HG03439 (cell line): ENCODE data around the gene PRPF38A.
A peak's percentile ranks its signal among the peaks of the same experiment; 100 is the strongest.
"Not testable (repeated sequence)": the region's sequence is repeated elsewhere in the genome, so short reads cannot be mapped to it uniquely, and the experiment has no call there.

ENCODE experiments used
- ATAC-seq: cut with Tn5 transposase; IDR thresholded peaks from one replicate; pipeline ENCODE4 v1.9.1; 2021; ENCODE audit warnings: mild to moderate bottlenecking, moderate library complexity; ENCODE audit not compliant: unreplicated experiment

The PRPF38A gene

GRCh38 chr1:52404116-52404974, at the start of gene PRPF38A, which contains the start of gene ORC1:
TSS of gene PRPF38A (plus strand) at chr1:52404602. CDS start at chr1:52404750, 148 bp downstream.
TSS of gene ORC1 (minus strand) at chr1:52404423. CDS start at chr1:52402223, 2,200 bp downstream.
- peak; percentile 84 for ATAC-seq

- no peak for ATAC-seq
These were observed 49.0 kb upstream of the PRPF38A start for GRCh38 chr1:52355436-52355835.

DNA sequence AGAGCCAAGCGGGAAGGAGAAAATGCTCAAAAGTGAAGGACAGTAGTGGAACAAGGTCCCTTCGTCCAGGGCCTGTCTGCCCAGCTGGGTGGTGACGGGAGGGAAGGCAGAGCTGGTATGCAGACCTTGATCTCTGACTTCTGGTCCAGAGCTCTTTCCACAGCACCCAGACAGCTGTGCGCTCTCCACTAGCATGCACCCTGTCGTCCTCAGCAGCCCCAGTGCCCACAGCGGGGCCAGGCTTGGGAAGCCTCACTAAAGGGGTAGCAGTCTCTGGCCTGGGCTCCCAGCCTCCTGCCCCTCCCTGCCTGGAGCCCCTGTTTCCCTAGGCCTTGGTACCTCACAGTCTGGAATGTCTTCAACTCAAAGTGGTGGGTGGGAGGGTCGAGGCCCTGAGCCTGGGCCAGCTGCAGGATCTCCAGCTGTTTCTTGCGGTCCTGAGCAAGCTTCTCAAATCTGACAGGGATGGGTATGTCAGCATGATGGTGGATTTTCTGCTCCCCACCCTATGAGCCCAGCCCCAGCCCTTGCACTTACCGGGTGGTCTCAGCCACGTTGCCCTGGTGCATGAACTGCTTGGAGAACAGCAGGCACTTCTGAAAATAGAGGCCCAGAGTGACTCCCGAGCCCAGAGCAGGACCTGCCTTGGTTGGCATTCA, 48.4 kb upstream of the PRPF38A start:
- ATAC-seq, result no peak

DNA sequence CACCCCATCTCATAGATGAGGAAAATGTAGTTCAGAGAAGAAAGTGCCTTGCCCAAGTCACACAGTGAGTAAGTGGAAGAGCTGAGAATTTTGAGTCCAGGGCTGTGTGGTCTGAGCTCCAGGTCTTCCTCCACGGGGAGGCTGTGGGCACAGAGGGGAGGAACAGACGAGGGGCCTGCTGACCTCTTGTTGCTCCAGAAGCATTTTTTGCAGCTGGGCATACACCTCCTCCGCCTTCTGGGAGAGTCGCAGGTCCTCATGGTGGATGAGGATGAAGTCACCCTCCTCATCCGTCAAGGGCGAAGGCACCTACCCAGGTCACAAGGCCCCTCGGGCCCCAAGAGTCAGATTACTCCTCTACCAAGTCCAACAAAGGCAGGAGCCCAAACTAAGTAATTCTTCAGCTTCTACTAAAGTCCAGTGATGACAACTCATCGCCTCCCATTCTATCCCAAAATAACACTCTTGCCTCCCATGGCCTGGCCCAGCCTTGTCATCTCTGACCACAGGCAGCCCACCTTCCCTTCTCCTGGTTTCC, 47.5 kb upstream of the PRPF38A start:
- ATAC-seq, result no peak

DNA sequence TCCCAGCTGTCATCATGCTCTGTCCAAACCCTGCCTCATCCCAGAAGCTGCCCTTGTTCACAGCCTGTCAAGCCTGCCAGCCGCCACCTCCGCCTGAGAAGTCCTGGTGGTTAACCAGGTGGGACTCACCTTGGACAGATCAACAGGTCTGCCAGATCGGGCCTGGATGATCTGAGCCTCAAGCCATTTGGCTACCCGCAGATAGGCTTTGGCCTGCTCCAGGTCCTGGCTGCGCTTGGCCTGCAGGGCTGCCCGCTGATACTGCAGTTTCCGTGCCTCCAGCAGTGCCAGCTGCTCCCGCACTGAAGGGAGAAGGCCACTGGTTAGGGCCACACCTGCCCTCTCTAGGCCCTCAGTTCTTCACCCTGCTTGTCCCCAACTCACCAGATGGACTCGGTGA, 47.0 kb upstream of the PRPF38A start:
- ATAC-seq, result no peak

DNA sequence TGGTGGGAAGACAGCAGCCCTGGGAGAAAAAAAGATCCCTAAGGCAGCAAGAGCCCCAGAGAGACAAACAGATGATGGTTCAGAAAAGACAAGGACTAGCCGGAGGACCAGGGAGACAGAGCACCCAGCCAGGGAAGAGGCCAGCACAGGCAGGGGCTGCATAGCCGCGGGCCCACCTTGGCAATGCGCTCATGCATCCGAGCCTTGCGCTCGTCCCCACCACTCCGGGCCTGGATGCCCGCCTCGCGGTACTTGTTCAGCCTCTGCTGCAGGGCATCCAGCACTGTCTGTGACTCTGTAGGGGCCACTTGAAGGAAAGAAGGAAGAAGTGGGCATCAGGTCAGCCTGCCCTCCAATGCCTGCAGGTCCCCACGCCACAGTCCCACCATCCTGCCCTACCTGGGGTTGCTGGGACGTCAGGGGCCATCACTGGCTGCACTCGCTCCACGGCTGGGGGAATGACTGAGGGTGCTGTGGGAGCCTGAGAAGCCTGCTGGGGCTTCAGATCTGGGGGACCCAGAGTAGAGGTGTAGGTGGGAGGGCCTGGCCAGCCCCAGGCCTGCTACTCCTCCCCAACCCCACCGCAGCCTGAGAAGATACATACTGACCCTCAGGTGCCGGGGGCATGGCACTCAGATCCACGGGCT, 45.4 kb upstream of the PRPF38A start:
- ATAC-seq, result no peak

DNA sequence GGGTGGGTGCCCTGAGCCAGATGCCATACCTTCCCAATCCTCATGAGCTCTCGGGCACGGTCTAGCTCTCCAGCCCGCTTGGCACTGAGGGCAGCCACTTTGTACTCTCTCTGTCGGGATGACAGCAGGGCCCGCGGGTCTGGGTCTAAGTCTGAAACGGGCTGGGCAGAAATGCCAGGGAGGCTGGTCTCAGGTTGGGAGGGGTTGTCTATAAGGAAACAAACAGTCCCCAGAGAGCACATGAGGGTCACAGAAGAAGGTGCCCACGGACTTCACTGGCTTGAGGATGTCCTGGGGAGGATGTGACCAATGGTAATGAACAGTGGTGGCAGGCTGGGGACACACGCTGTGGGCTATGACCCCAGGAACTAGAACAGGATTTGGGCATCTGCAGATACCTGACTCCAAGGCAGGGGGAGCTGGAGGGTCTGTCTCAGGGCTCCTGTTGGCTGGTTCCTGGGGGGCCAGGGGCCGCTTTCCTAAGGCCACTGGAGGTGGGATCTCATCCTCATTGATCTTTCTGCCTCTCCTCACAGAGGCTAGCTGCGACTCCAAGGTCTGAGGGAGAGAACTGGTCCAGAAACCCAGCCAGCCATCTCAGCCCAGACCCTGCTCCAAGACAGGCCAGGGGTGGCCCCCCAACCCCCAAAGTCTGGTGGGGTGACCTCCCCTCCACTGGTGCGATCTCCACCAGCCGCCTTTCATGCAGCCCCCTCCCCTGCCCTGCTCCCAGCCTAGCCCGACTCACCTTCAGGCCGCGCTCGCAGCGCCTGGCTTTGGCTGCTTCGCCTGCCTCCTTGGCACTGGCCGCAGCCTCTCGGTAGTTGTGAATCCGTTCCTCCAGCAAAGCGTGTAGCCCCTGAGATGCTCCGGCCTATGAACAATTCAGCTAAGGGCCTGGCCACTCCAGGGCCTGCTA, 44.5 kb upstream of the PRPF38A start:
- no peak for ATAC-seq

- ATAC-seq, result no peak
These were observed 43.8 kb upstream of the PRPF38A start for GRCh38 chr1:52360595-52360968.

- no peak for ATAC-seq
These were observed 40.1 kb upstream of the PRPF38A start for GRCh38 chr1:52364235-52364839.

DNA sequence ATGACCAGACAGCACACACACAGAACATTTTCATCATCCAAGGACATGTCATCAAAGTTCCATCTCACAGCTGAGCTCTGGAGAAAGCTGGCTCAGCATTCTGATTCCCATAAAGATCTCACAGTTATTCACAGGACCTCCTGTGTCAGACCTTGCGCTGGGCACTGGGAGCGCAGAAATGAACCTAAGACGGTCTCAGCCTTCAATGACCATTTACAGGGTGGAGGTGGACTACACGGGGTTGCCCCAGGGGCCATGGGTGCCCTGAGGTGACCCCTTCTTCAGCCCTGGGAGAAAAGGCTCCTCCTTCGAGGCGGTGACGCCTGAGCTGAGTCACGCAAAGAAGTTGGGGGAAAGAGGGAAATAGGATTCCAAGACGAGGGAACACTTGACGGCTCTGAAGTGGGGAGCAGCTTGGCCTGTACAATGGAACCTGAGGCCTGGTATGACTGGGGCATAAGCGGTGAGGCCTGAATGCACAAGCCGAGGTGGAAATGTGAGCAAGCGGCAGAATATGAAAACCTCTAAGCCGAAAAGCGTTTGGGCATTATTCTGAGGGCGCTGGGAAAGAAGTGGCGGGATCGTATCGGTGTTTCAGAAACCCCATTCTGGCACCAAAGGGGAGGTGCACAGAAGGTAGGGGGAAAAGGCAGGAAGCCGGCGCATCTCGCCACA, 39.2 kb upstream of the PRPF38A start:
- peak; percentile 0 for ATAC-seq

DNA sequence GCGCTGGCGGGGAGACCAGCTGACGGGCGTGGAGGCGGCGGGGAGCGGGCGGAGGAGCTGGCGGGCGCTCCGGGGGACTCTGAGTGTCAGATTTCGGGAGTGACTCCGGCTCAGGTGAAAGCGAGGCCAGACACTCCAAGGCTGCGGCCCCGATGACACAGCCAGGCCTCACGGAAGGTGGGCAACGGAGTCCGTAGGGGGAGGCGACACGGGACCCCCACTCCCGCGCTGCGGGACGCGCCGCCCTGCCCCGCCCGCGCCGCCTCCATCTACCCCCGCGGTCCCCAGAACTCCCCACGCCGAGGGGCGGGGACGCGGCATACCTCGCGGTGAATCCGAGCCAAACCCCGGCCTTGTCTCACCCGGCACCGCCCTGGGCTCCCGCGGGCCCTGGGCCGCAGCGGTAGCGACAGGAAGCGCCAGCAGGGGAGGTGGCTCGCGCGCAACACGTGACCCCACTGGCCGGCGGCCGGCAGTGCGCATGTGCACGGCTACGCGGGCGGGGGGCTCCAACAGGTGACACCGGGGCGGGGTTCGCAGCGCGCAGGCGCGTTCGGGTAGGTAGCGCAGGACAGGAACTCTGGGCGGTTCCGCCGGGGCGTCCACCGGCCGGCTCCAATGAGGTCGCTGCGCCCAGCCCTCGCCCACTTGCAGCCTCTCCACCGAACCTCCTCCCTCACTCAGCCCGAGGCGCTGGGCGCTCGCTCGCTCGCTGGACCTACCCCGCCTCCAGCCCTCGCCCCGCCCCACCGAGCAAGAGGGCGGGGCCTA, 38.5 kb upstream of the PRPF38A start, which contains the start of gene CC2D1B:
TSS of gene CC2D1B (minus strand) at position 460 of the 771 bp plus-strand sequence. CDS start 1,585 bp downstream, outside the sequence.
- peak; percentile 88 for ATAC-seq

GRCh38 chr1:52366517-52366827, 37.9 kb upstream of the PRPF38A start:
- ATAC-seq, result no peak

- ATAC-seq, result no peak
These were observed 37.1 kb upstream of the PRPF38A start for GRCh38 chr1:52367272-52367671.

GRCh38 chr1:52368383-52369172, 35.8 kb upstream of the PRPF38A start:
- no peak for ATAC-seq

DNA sequence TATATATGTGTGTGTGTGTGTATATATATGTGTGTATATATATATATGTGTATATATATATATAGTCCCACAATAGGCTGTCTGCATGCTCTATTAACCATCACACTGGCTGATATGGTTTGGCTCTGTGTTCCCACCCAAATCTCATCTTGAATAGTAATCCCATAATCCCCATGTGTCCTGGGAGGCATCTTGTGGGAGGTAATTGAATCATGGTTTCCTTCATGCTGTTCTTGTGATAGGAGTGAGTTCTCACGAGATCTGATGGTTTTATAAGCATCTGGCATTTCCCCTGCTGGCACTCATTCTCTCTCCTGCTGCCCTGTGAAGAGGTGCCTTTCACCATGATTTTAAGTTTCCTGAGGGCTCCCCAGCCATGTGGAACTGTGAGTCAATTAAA, 34.6 kb upstream of the PRPF38A start:
- ATAC-seq, result not testable (repeated sequence)

DNA sequence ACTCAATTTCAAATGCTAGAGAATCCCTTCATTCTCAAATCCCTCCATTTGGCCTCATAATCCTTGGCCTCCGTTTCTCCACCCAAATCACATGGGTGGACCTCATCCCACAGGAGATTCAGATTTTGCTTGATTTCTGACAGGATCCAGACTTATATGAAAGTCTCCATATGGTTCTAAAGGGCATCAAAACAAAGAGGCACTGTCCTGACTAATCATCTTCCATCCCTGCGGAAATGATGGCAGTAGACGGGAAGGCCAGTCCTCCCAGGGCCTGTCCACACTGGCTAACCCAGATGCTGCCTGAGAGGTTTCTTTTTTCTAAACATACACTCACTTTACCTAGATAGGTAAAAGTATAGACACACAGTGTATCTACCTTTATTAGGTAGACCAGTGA, 19.0 kb upstream of the PRPF38A start:
- no peak for ATAC-seq

DNA sequence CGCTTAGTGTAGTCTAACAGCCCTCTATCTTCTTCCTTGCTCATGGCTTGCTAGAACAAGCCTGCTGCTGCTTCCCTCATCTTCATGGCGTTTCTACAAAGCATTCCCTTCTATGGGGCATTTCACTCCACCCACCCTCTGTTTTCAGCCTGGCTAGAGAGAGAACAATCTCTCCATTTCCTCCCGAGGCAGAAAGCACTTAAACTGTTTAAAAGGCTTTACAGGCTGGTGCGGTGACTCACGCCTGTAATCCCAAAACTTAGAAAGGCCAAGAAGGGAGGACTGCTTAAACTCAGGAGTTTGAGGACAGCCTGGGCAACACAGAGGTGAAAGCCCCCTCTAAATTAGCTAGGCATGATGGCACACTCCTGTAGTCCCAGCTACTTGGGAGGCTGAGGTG, 17.9 kb upstream of the PRPF38A start:
- ATAC-seq, result no peak

GRCh38 chr1:52393174-52393573, 11.2 kb upstream of the PRPF38A start:
- ATAC-seq, result no peak
